GM23338 (cell line): ENCODE measurements around the gene PHC1. TPM values are rescaled to one million over a fixed set of nuclear protein-coding genes. Genes with fewer than 3 reads are reported as not detected.

Source experiments
- ATAC-seq: fragments of 200-7000 bp; cut with Tn5 transposase; 3 replicates; pipeline ENCODE4 v1.9.1; 2020
- DNase-seq: peaks from one replicate; pipeline ENCODE4 v3.0.0-alpha.2; 2015; ENCODE audit warnings: low spot score
- H2AFZ ChIP-seq: fragments of 200-600 bp; sonication (generic); 2 replicates; pipeline ENCODE4 v1.8.0; 2016; ENCODE audit warnings: antibody characterized with exemption, mild to moderate bottlenecking, moderate library complexity
- H3F3A ChIP-seq: fragments of 200-600 bp; sonication (generic); replicated peaks from 2 replicates; pipeline ENCODE4 v1.8.0; 2017; ENCODE audit warnings: antibody characterized with exemption, mixed run types, low read depth
- H3K27ac ChIP-seq: fragments of 200-600 bp; sonication (generic); 2 replicates; pipeline ENCODE4 v1.6.1; 2016; ENCODE audit warnings: low read depth
- H3K27me3 ChIP-seq: fragments of 200-600 bp; sonication (generic); 2 replicates; pipeline ENCODE4 v1.8.0; 2016; ENCODE audit warnings: mild to moderate bottlenecking, mixed run types, moderate library complexity; ENCODE audit not compliant: insufficient read depth
- H3K36me3 ChIP-seq: fragments of 200-600 bp; sonication (generic); 2 replicates; pipeline ENCODE4 v1.8.0; 2016; ENCODE audit warnings: mild to moderate bottlenecking; ENCODE audit not compliant: insufficient read depth
- H3K4me1 ChIP-seq: fragments of 200-600 bp; sonication (generic); 2 replicates; pipeline ENCODE4 v1.8.0; 2016; ENCODE audit warnings: mild to moderate bottlenecking, moderate library complexity; ENCODE audit not compliant: insufficient read depth
- H3K4me2 ChIP-seq: fragments of 200-600 bp; sonication (generic); 2 replicates; pipeline ENCODE4 v1.7.1; 2017; ENCODE audit warnings: mixed run types
- H3K4me3 ChIP-seq: fragments of 200-600 bp; sonication (generic); 2 replicates; pipeline ENCODE4 v1.6.1; 2016; ENCODE audit warnings: mixed run types
- H3K79me2 ChIP-seq: fragments of 200-600 bp; sonication (generic); replicated peaks from 2 replicates; pipeline ENCODE4 v1.8.0; 2017; ENCODE audit warnings: mild to moderate bottlenecking; ENCODE audit not compliant: insufficient read depth
- H3K9me2 ChIP-seq: fragments of 200-600 bp; sonication (generic); 2 replicates; pipeline ENCODE4 v1.8.0; 2017; ENCODE audit not compliant: insufficient read depth
- H4K20me1 ChIP-seq: fragments of 200-600 bp; sonication (generic); replicated peaks from 2 replicates; pipeline ENCODE4 v1.8.0; 2017; ENCODE audit warnings: mild to moderate bottlenecking; ENCODE audit not compliant: insufficient read depth
- H3K27ac Mint-ChIP-seq: 2 replicates; pipeline ENCODE4 v1.8.0; 2020; ENCODE audit warnings: inconsistent platforms, mild to moderate bottlenecking, moderate library complexity, mixed read lengths
- H3K27me3 Mint-ChIP-seq: 3 replicates; pipeline ENCODE4 v1.8.0; 2022; ENCODE audit warnings: low read depth, mild to moderate bottlenecking, moderate library complexity, mixed read lengths, inconsistent platforms; ENCODE audit not compliant: insufficient read depth, poor library complexity
- H3K36me3 Mint-ChIP-seq: 3 replicates; pipeline ENCODE4 v1.8.0; 2021; ENCODE audit warnings: low read depth, mild to moderate bottlenecking, inconsistent platforms, moderate library complexity, mixed read lengths
- H3K4me1 Mint-ChIP-seq: 3 replicates; pipeline ENCODE4 v1.8.0; 2020; ENCODE audit warnings: mild to moderate bottlenecking, inconsistent platforms, mixed read lengths
- H3K4me3 Mint-ChIP-seq: 3 replicates; pipeline ENCODE4 v1.8.0; 2021; ENCODE audit warnings: moderate library complexity, mild to moderate bottlenecking, inconsistent platforms, mixed read lengths
- H3K9me3 Mint-ChIP-seq: 3 replicates; pipeline ENCODE4 v1.8.0; 2020; ENCODE audit warnings: moderate library complexity, mild to moderate bottlenecking, inconsistent platforms, mixed read lengths
- CREB1 ChIP-seq: fragments of 250-450 bp; sonication (Bioruptor Pico); IDR thresholded peaks from 2 replicates; pipeline ENCODE4 v1.5.0; 2020; ENCODE audit warnings: low read depth, mild to moderate bottlenecking, moderate library complexity
- CTCF ChIP-seq, 2 experiments: fragments of 200-600 bp in 1 of 2; sonication (generic) in 1 of 2; conservative IDR thresholded peaks; 2 replicates each; pipeline versions ENCODE4 v1.5.1 to v1.6.1; 2016 to 2017; ENCODE audit warnings: antibody characterized with exemption in 2 of 2, low read depth in 2 of 2, mild to moderate bottlenecking in 2 of 2, moderate library complexity in 1 of 2
- ETS1 ChIP-seq: IDR thresholded peaks from 2 replicates; pipeline ENCODE4 v1.6.1; 2016; ENCODE audit warnings: antibody characterized with exemption
- EZH2 ChIP-seq: fragments of 200-600 bp; sonication (generic); IDR thresholded peaks from one replicate; pipeline ENCODE4 v1.8.0; 2017; ENCODE audit warnings: antibody characterized with exemption, mild to moderate bottlenecking, low read depth; ENCODE audit not compliant: unreplicated experiment
- EZH2phosphoT487 ChIP-seq: fragments of 200-600 bp; sonication (generic); IDR thresholded peaks from one replicate; pipeline ENCODE4 v1.8.1; 2018; ENCODE audit warnings: antibody characterized with exemption; ENCODE audit not compliant: unreplicated experiment
- JUNB ChIP-seq: IDR thresholded peaks from one replicate; pipeline ENCODE4 v1.6.1; 2016; ENCODE audit warnings: antibody characterized with exemption; ENCODE audit not compliant: unreplicated experiment
- POLR2AphosphoS5 ChIP-seq: IDR thresholded peaks from 2 replicates; pipeline ENCODE4 v1.6.1; 2016; ENCODE audit warnings: antibody characterized with exemption, low read depth
- REST ChIP-seq: IDR thresholded peaks from one replicate; pipeline ENCODE4 v1.6.1; 2018; ENCODE audit warnings: antibody characterized with exemption; ENCODE audit not compliant: unreplicated experiment
- STAT1 ChIP-seq: IDR thresholded peaks from one replicate; pipeline ENCODE4 v1.6.1; 2016; ENCODE audit warnings: antibody characterized with exemption; ENCODE audit not compliant: unreplicated experiment
- ZNF114 ChIP-seq: fragments of 250-450 bp; sonication (Bioruptor Pico); IDR thresholded peaks from 2 replicates; pipeline ENCODE4 v1.5.0; 2020; ENCODE audit warnings: mild to moderate bottlenecking, moderate library complexity
- ZNF331 ChIP-seq: fragments of 250-450 bp; sonication (Bioruptor Pico); IDR thresholded peaks from 2 replicates; pipeline ENCODE4 v1.5.0; 2020; ENCODE audit warnings: low read depth, mild to moderate bottlenecking, moderate library complexity
- ZNF462 ChIP-seq: fragments of 250-450 bp; sonication (Bioruptor Pico); IDR thresholded peaks from 2 replicates; pipeline ENCODE4 v1.5.0; 2020; ENCODE audit warnings: mild to moderate bottlenecking, moderate library complexity
- polyA plus RNA-seq: library from polyadenylated mRNA; unstranded; fragments of >200 nt; fragmentation: Nextera tagmentation; extraction: Ambion mirVana; gene quantifications from 2 replicates; pipeline ENCODE4 v1.2.1, GENCODE V29; 2016
- total RNA-seq: library from RNA; depleted of rRNA; stranded (reverse); fragments of >200 nt; shearing (Covaris generic); gene quantifications from 2 replicates; pipeline ENCODE4 v1.2.3, GENCODE V29; 2014

Gene PHC1
- total and polyA plus RNA-seq, 2 experiments from 2014 or later, result 303 to 1,069 TPM

- TF ChIP-seq ZNF331 (CRISPR knock-in tag) (no peak), CREB1 (CRISPR knock-in tag) (no peak), JUNB (no peak), REST (no peak), ZNF114 (CRISPR knock-in tag) (no peak)
Observed at GRCh38 chr12:8985213-8985754, 71.0 kb downstream of the PHC1 start (continued).

GRCh38 chr12:8987163-8987562, 72.9 kb downstream of the PHC1 start:
- no peaks in the 10 kb centered on the region for H3K4me1 Mint-ChIP-seq
- ATAC-seq, result no peak
- H3K4me2 ChIP-seq, result no peak overlapping the region
- H3K27me3 ChIP-seq, result no peaks in the 10 kb centered on the region
- no peaks in the 10 kb centered on the region for H3K4me1 ChIP-seq
- no peak overlapping the region for H3K4me3 Mint-ChIP-seq
- H3K9me2 ChIP-seq, result no peaks in the 10 kb centered on the region
- H3K27ac ChIP-seq, result no peak overlapping the region
- no peak for TF ChIP-seq ZNF114 (CRISPR knock-in tag)
- TF ChIP-seq POLR2AphosphoS5, result no peak
- TF ChIP-seq EZH2, result no peak
- no peak for TF ChIP-seq ETS1
- no peak for TF ChIP-seq EZH2phosphoT487
- no peak for TF ChIP-seq CTCF (conservative IDR thresholded peaks at IDR 0.05; ENCODE audit: low read depth in 2 of 2)
- no peak for TF ChIP-seq CREB1 (CRISPR knock-in tag)
- TF ChIP-seq ZNF331 (CRISPR knock-in tag), result no peak
- no peak for TF ChIP-seq STAT1
- TF ChIP-seq ZNF462, result no peak
- no peaks in the 10 kb centered on the region for H3K79me2 ChIP-seq
- no peak overlapping the region for H2AFZ ChIP-seq
- H3K27me3 Mint-ChIP-seq, result no peaks in the 10 kb centered on the region
- H3K4me3 ChIP-seq, result no peak overlapping the region
- no peaks in the 10 kb centered on the region for H3K36me3 Mint-ChIP-seq
- no peaks in the 10 kb centered on the region for H4K20me1 ChIP-seq
- H3K27ac Mint-ChIP-seq, result no peak overlapping the region
- no peaks in the 10 kb centered on the region for H3K36me3 ChIP-seq
- H3F3A ChIP-seq, result no peaks in the 10 kb centered on the region
- no peaks in the 10 kb centered on the region for H3K9me3 Mint-ChIP-seq
- DNase-seq, result no peak
